Liver (tissue), 9 donors: Measurements from ENCODE around the gene ZNF408. TPM values are rescaled to one million over a fixed set of nuclear protein-coding genes. Genes with fewer than 3 reads are reported as not detected.
"Not testable (repeated sequence)": the region's sequence is repeated elsewhere in the genome, so short reads cannot be mapped to it uniquely, and the experiment has no call there.

Experiments
- DNase-seq: peaks from one replicate; pipeline ENCODE4 v3.0.0-alpha.2; 2017; ENCODE audit warnings: low spot score
- H3K27ac ChIP-seq, 2 donors: one replicate each; pipeline ENCODE4 v1.7.0; 2013; ENCODE audit warnings: inconsistent platforms in 2 of 2, low read length in 2 of 2, control low read depth in 1 of 2, low read depth in 1 of 2, mild to moderate bottlenecking in 1 of 2
- H3K27me3 ChIP-seq, 4 donors: one replicate each; pipeline versions ENCODE4 v1.6.1 to v1.7.0; 2013; ENCODE audit warnings: low read length in 3 of 4, inconsistent platforms in 1 of 4, mild to moderate bottlenecking in 1 of 4, moderate library complexity in 1 of 4; ENCODE audit not compliant: control insufficient read depth in 4 of 4, insufficient read depth in 4 of 4
- H3K36me3 ChIP-seq, 4 donors: one replicate each; pipeline versions ENCODE4 v1.6.1 to v1.7.0; 2013; ENCODE audit warnings: low read length in 3 of 4, mild to moderate bottlenecking in 3 of 4, low read depth in 1 of 4, moderate library complexity in 1 of 4; ENCODE audit not compliant: control insufficient read depth in 4 of 4, insufficient read depth in 3 of 4
- H3K4me1 ChIP-seq, 4 donors: one replicate each; pipeline versions ENCODE4 v1.6.1 to v1.7.0; 2013; ENCODE audit warnings: low read length in 3 of 4, mild to moderate bottlenecking in 3 of 4, moderate library complexity in 1 of 4; ENCODE audit not compliant: control insufficient read depth in 4 of 4, insufficient read depth in 4 of 4
- H3K4me3 ChIP-seq, 3 donors: one replicate each; pipeline versions ENCODE4 v1.6.1 to v1.7.0; 2013; ENCODE audit warnings: low read length in 3 of 3, control low read depth in 1 of 3, low read depth in 1 of 3, mild to moderate bottlenecking in 1 of 3
- H3K9ac ChIP-seq, 2 donors: one replicate each; pipeline ENCODE4 v1.7.0; 2013; ENCODE audit warnings: low read length in 2 of 2, mild to moderate bottlenecking in 2 of 2, moderate library complexity in 2 of 2, control low read depth in 1 of 2, low read depth in 1 of 2
- H3K9me3 ChIP-seq, 4 donors: one replicate each; pipeline versions ENCODE4 v1.6.1 to v1.7.0; 2013; ENCODE audit warnings: low read length in 3 of 4; ENCODE audit not compliant: control insufficient read depth in 4 of 4
- CTCF ChIP-seq: fragments of 150-350 bp; IDR thresholded peaks from 2 replicates; pipeline ENCODE4 v1.5.1; 2017; ENCODE audit warnings: improper control_type of control experiment, low read depth, low read length; ENCODE audit not compliant: missing input control
- EGR1 ChIP-seq, 2 donors: IDR thresholded peaks; 2 replicates each; pipeline ENCODE4 v1.6.1; 2016 to 2018; ENCODE audit warnings: antibody characterized with exemption in 2 of 2, low read depth in 2 of 2
- FOXA1 ChIP-seq: IDR thresholded peaks from 2 replicates; pipeline ENCODE4 v1.6.1; 2016; ENCODE audit warnings: antibody characterized with exemption
- FOXA2 ChIP-seq: IDR thresholded peaks from 2 replicates; pipeline ENCODE4 v1.6.1; 2016; ENCODE audit warnings: antibody characterized with exemption
- GABPA ChIP-seq, 2 donors: IDR thresholded peaks in 1 of 2; conservative IDR thresholded peaks in 1 of 2; 2 replicates each; pipeline ENCODE4 v1.6.1; 2016; ENCODE audit warnings: antibody characterized with exemption in 2 of 2, mild to moderate bottlenecking in 1 of 2, moderate library complexity in 1 of 2
- HNF4A ChIP-seq, 2 donors: conservative IDR thresholded peaks; 2 replicates each; pipeline ENCODE4 v1.6.1; 2016; ENCODE audit warnings: antibody characterized with exemption in 2 of 2, mild to moderate bottlenecking in 2 of 2
- HNF4G ChIP-seq: IDR thresholded peaks from 2 replicates; pipeline ENCODE4 v1.6.1; 2016; ENCODE audit warnings: antibody characterized with exemption
- JUND ChIP-seq, 2 donors: IDR thresholded peaks; 2 replicates each; pipeline ENCODE4 v1.6.1; 2016; ENCODE audit warnings: antibody characterized with exemption in 2 of 2
- MAX ChIP-seq: IDR thresholded peaks from 2 replicates; pipeline ENCODE4 v1.6.1; 2016; ENCODE audit warnings: antibody characterized with exemption
- NR2F2 ChIP-seq: IDR thresholded peaks from 2 replicates; pipeline ENCODE4 v1.6.1; 2016; ENCODE audit warnings: antibody characterized with exemption
- RAD21 ChIP-seq, 2 donors: IDR thresholded peaks; 2 replicates each; pipeline ENCODE4 v1.6.1; 2016; ENCODE audit warnings: antibody characterized with exemption in 2 of 2, mild to moderate bottlenecking in 2 of 2
- REST ChIP-seq: IDR thresholded peaks from 2 replicates; pipeline ENCODE4 v1.6.1; 2016; ENCODE audit warnings: antibody characterized with exemption, mild to moderate bottlenecking
- RXRA ChIP-seq, 2 donors: IDR thresholded peaks; 2 replicates each; pipeline ENCODE4 v1.6.1; 2017 to 2018; ENCODE audit warnings: antibody characterized with exemption in 2 of 2, mild to moderate bottlenecking in 1 of 2
- SP1 ChIP-seq: IDR thresholded peaks from 2 replicates; pipeline ENCODE4 v1.6.1; 2018; ENCODE audit warnings: antibody characterized with exemption, mild to moderate bottlenecking
- TAF1 ChIP-seq: conservative IDR thresholded peaks from 2 replicates; pipeline ENCODE4 v1.6.1; 2016; ENCODE audit warnings: antibody characterized with exemption, mild to moderate bottlenecking
- YY1 ChIP-seq: IDR thresholded peaks from 2 replicates; pipeline ENCODE4 v1.6.1; 2016; ENCODE audit warnings: antibody characterized with exemption, mild to moderate bottlenecking
- WGBS: extraction: QIAGEN DNeasy Blood & Tissue Kit; methylation state at CpG from one replicate; pipeline ENCODE4 v1.1.7; 2013; 5-methylcytosine and 5-hydroxymethylcytosine counted together
- polyA plus RNA-seq, 2 donors: library from polyadenylated mRNA; stranded (reverse) in 1 of 2; unstranded in 1 of 2; fragments of 200-250 nt in 1 of 2; fragments of >200 nt in 1 of 2; fragmentation: Nextera tagmentation in 1 of 2; extraction: Ambion mirVana in 1 of 2; gene quantifications; one replicate each; pipeline versions ENCODE4 v1.2.1 to v1.2.3, GENCODE V29; 2013 to 2015
- total RNA-seq, 2 donors: library from RNA; depleted of rRNA; stranded (reverse); fragments of >200 nt; gene quantifications; one replicate each; pipeline ENCODE4 v1.2.3, GENCODE V29; 2014
- TF ChIP-seq, protein P1 (sequence below): IDR thresholded peaks from 2 replicates; pipeline ENCODE4 v1.6.1; 2016; ENCODE audit warnings: antibody characterized with exemption
- TF ChIP-seq, protein P2 (sequence below): IDR thresholded peaks from 2 replicates; pipeline ENCODE4 v1.6.1; 2016; ENCODE audit warnings: antibody characterized with exemption
- donor health status: healthy.
- donor health status: healthy.
- donor health status: healthy.
- donor health status: healthy.
- donor health status: healthy.

ZNF408 gene
- total and polyA plus RNA-seq, 4 donors, result 3.4 to 8.4 (median 5.5) TPM

GRCh38 chr11:46670521-46670920 is 30.3 kb upstream of the ZNF408 start:
- H3K27me3 ChIP-seq, H3K27ac ChIP-seq, H3K4me3 ChIP-seq, DNase-seq, H3K9me3 ChIP-seq, H3K9ac ChIP-seq: not testable (repeated sequence)
- peaks cover 19 to 66% (median 52%) of the 10 kb centered on the region in 4 donors for H3K36me3 ChIP-seq
- 92% methylated on average over 3 of the region's 3 CpGs for WGBS
- peaks cover 11 to 23% (median 13%) of the 10 kb centered on the region in 4 donors for H3K4me1 ChIP-seq

DNA sequence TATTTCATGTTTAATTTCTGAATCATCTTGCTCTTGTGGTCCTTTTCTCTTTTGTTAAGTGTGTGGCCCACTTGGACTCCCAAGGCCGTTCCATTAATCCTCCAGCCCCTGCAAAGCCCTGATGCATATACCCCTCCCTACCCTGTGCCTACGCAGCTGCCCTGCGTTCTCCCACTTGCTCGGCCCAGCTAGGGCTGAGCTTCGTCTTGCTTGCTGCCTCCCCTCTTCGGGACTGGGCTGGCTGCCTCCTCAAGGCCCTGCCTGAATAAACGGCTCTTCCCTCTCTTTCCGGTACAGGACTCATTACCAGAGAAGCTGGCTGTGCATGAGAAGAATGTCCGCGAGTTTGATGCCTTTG is 28.9 kb upstream of the ZNF408 start:
- Histone ChIP-seq H3K36me3 (peaks cover 17 to 56% (median 45%) of the 10 kb centered on the region in 4 donors), H3K9me3 (no peaks in the 10 kb centered on the region), H3K27me3 (no peaks in the 10 kb centered on the region), H3K4me3 (no peak overlapping the region), H3K27ac (no peak overlapping the region), H3K9ac (no peak overlapping the region), H3K4me1 (peaks cover 20 to 37% (median 21%) of the 10 kb centered on the region in 4 donors)
- no peak for DNase-seq
- 96% methylated on average over 10 of the region's 10 CpGs for WGBS
- TF ChIP-seq, protein P1, sequence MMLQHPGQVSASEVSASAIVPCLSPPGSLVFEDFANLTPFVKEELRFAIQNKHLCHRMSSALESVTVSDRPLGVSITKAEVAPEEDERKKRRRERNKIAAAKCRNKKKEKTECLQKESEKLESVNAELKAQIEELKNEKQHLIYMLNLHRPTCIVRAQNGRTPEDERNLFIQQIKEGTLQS, result no peak
- TF ChIP-seq RXRA (IDR thresholded peaks at IDR 0.05), result no peak
- TF ChIP-seq YY1, result no peak
- TF ChIP-seq HNF4A (conservative IDR thresholded peaks at IDR 0.05), result no peak
- no peak for TF ChIP-seq TAF1
- no peak for TF ChIP-seq NR2F2
- no peak for TF ChIP-seq CTCF
- TF ChIP-seq EGR1 (IDR thresholded peaks at IDR 0.05; ENCODE audit: low read depth in 2 of 2), result no peak
- TF ChIP-seq REST, result no peak

GRCh38 chr11:46672381-46672839 is 28.4 kb upstream of the ZNF408 start:
- H3K27me3 ChIP-seq, result no peaks in the 10 kb centered on the region
- no peak overlapping the region for H3K9ac ChIP-seq
- no peaks in the 10 kb centered on the region for H3K9me3 ChIP-seq
- WGBS, result 94% methylated on average over 6 of the region's 7 CpGs
- H3K27ac ChIP-seq, result no peak overlapping the region
- H3K36me3 ChIP-seq, result peaks cover 17 to 53% (median 41%) of the 10 kb centered on the region in 4 donors
- H3K4me1 ChIP-seq, result peaks cover 18 to 41% (median 21%) of the 10 kb centered on the region in 4 donors
- H3K4me3 ChIP-seq, result no peak overlapping the region
- no peak for DNase-seq
- no peak for TF ChIP-seq FOXA2
- TF ChIP-seq, protein P1, result no peak
- TF ChIP-seq RAD21 (IDR thresholded peaks at IDR 0.05), result no peak
- no peak for TF ChIP-seq SP1
- no peak for TF ChIP-seq HNF4G
- TF ChIP-seq, protein P2, sequence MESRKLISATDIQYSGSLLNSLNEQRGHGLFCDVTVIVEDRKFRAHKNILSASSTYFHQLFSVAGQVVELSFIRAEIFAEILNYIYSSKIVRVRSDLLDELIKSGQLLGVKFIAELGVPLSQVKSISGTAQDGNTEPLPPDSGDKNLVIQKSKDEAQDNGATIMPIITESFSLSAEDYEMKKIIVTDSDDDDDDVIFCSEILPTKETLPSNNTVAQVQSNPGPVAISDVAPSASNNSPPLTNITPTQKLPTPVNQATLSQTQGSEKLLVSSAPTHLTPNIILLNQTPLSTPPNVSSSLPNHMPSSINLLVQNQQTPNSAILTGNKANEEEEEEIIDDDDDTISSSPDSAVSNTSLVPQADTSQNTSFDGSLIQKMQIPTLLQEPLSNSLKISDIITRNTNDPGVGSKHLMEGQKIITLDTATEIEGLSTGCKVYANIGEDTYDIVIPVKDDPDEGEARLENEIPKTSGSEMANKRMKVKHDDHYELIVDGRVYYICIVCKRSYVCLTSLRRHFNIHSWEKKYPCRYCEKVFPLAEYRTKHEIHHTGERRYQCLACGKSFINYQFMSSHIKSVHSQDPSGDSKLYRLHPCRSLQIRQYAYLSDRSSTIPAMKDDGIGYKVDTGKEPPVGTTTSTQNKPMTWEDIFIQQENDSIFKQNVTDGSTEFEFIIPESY, result no peak
- no peak for TF ChIP-seq MAX
- no peak for TF ChIP-seq CTCF
- no peak for TF ChIP-seq NR2F2
- no peak for TF ChIP-seq FOXA1
- TF ChIP-seq JUND (IDR thresholded peaks at IDR 0.05), result no peak
- no peak for TF ChIP-seq GABPA (IDR thresholded peaks at IDR 0.05 in 1 of 2, conservative IDR thresholded peaks at IDR 0.05 in 1 of 2)
- TF ChIP-seq HNF4A (conservative IDR thresholded peaks at IDR 0.05), result no peak
- TF ChIP-seq EGR1 (IDR thresholded peaks at IDR 0.05; ENCODE audit: low read depth in 2 of 2), result no peak
- no peak for TF ChIP-seq RXRA (IDR thresholded peaks at IDR 0.05)
- no peak for TF ChIP-seq YY1
- TF ChIP-seq TAF1, result no peak
